ENCODE data around the gene CPNE8. TPM values are rescaled to one million over a fixed set of nuclear protein-coding genes. Genes with fewer than 3 reads are reported as not detected.

CPNE8 gene
- total RNA-seq, 4 donors from 2014 or later: 11.1 to 35.2 (median 16.7) TPM

DNA sequence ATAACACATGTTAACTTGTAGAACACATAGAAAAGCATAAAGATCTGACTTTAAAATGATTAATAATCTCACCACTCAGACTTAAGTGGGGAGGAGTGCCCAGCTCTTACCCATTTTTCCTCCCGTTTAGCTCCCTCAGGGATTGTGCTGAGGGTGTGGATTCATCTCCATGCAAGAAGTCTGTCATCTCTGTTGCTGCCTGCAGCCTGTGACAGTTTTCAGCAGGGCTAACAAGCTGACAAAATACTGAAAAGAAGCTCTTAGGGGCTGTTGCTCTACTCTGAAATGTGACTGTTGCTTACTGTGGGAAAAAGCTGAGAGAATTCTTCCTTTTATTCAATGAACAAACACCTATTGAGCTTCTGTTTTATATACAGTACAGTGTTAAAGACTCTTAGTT, 216.2 kb downstream of the CPNE8 start:
- H3K27ac ChIP-seq: no peak overlapping the region
- no peaks in the 10 kb centered on the region for H3K36me3 ChIP-seq
- no peaks in the 10 kb centered on the region for H3K9me3 ChIP-seq
- H3K4me3 ChIP-seq: no peak overlapping the region
- DNase-seq: no peak
- intact Hi-C loops (cut with DNase I; ENCODE audit: low total_unique reads): no loop called here
- H3K27me3 ChIP-seq: no peaks in the 10 kb centered on the region
- no peaks in the 10 kb centered on the region for H3K4me1 ChIP-seq
- no peak for TF ChIP-seq POLR2A (IDR thresholded peaks at IDR 0.05)
- TF ChIP-seq CTCF (IDR thresholded peaks at IDR 0.05): no peak

GRCh38 chr12:38682521-38682920, 222.9 kb downstream of the CPNE8 start:
- Histone ChIP-seq H3K27me3 (no peaks in the 10 kb centered on the region), H3K4me3 (no peak overlapping the region), H3K27ac (no peak overlapping the region), H3K9me3 (no peaks in the 10 kb centered on the region), H3K4me1 (no peaks in the 10 kb centered on the region), H3K36me3 (no peaks in the 10 kb centered on the region)
- TF ChIP-seq CTCF (IDR thresholded peaks at IDR 0.05): no peak
- no peak for TF ChIP-seq POLR2A (IDR thresholded peaks at IDR 0.05)
- no peak for DNase-seq
- intact Hi-C loops (cut with DNase I; ENCODE audit: low total_unique reads): no loop called here

GRCh38 chr12:38669530-38669929, 235.9 kb downstream of the CPNE8 start:
- intact Hi-C loops (cut with DNase I; ENCODE audit: low total_unique reads): no loop called here
- Histone ChIP-seq H3K36me3 (no peaks in the 10 kb centered on the region), H3K27ac (no peak overlapping the region), H3K4me1 (no peaks in the 10 kb centered on the region), H3K27me3 (no peaks in the 10 kb centered on the region), H3K4me3 (no peak overlapping the region), H3K9me3 (no peaks in the 10 kb centered on the region)
- TF ChIP-seq CTCF (IDR thresholded peaks at IDR 0.05): no peak
- TF ChIP-seq POLR2A (IDR thresholded peaks at IDR 0.05): no peak
- DNase-seq: no peak

- Histone ChIP-seq H3K27me3 (no peaks in the 10 kb centered on the region), H3K27ac (no peak overlapping the region), H3K4me1 (no peaks in the 10 kb centered on the region), H3K4me3 (no peak overlapping the region), H3K36me3 (peaks cover 0 to 3% of the 10 kb centered on the region in 2 donors), H3K9me3 (no peaks in the 10 kb centered on the region)
- no peak for DNase-seq
- intact Hi-C loops (cut with DNase I; ENCODE audit: low total_unique reads): no loop called here
- TF ChIP-seq POLR2A (IDR thresholded peaks at IDR 0.05) (no peak), CTCF (IDR thresholded peaks at IDR 0.05) (no peak)
Measured at GRCh38 chr12:38669081-38669480, 236.3 kb downstream of the CPNE8 start.

GRCh38 chr12:38666425-38666824, 239.0 kb downstream of the CPNE8 start:
- Histone ChIP-seq H3K36me3 (peaks cover 0 to 3% of the 10 kb centered on the region in 2 donors), H3K27me3 (no peaks in the 10 kb centered on the region), H3K9me3 (peaks cover 0 to 6% of the 10 kb centered on the region in 2 donors), H3K4me3 (no peak overlapping the region), H3K4me1 (no peaks in the 10 kb centered on the region), H3K27ac (no peak overlapping the region)
- no peak for DNase-seq
- TF ChIP-seq CTCF (IDR thresholded peaks at IDR 0.05) (no peak), POLR2A (IDR thresholded peaks at IDR 0.05) (no peak)
- intact Hi-C loops (cut with DNase I; ENCODE audit: low total_unique reads): no loop called here
